ENCODE data around the gene DDX39B. TPM values are rescaled to one million over a fixed set of nuclear protein-coding genes. Genes with fewer than 3 reads are reported as not detected.

DDX39B gene
- total RNA-seq, 1 experiment from 2014 or later, result 565 TPM

DNA sequence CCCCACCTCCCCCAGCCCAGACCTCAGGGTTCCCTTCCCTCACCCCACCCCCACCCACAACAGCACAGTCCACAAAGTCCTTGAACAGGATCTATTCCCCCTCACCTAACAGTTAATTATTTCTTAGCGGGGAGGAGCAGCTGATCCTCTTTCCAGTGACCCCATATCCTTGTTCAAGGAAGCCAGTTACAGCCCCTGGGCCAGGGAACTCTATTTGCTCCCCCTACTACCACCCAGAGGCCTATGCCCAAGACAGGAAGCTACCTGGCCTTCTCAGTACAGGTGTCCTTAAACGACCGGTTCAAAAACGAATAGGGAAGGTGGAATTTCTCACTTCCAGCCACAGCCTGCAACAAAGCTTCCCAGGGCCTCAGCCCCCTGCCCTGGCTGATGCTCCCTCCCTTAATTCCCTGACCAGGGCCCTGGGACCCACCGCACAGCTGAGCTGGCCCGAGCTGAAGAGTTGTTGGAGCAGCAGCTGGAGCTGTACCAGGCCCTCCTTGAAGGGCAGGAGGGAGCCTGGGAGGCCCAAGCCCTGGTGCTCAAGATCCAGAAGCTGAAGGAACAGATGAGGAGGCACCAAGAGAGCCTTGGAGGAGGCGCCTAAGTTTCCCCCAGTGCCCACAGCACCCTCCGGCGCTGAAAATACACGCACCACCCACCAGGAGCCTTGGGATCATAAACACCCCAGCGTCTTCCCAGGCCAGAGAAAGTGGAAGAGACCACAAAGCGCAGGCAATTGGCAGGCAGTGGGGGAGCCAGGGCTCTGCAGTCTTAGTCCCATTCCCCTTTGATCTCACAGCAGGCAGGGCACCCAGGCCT is 12.3 kb downstream of the DDX39B start:
- intact Hi-C loops (cut with micrococcal nuclease), result no loop called here
- TF ChIP-seq, protein P1, sequence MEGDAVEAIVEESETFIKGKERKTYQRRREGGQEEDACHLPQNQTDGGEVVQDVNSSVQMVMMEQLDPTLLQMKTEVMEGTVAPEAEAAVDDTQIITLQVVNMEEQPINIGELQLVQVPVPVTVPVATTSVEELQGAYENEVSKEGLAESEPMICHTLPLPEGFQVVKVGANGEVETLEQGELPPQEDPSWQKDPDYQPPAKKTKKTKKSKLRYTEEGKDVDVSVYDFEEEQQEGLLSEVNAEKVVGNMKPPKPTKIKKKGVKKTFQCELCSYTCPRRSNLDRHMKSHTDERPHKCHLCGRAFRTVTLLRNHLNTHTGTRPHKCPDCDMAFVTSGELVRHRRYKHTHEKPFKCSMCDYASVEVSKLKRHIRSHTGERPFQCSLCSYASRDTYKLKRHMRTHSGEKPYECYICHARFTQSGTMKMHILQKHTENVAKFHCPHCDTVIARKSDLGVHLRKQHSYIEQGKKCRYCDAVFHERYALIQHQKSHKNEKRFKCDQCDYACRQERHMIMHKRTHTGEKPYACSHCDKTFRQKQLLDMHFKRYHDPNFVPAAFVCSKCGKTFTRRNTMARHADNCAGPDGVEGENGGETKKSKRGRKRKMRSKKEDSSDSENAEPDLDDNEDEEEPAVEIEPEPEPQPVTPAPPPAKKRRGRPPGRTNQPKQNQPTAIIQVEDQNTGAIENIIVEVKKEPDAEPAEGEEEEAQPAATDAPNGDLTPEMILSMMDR (IDR thresholded peaks at IDR 0.05; ENCODE audit: unreplicated experiment), result no peak
- BruUV-seq (replicated peaks), result no TSS peak
- Mint-ChIP-seq H3K4me1 (ENCODE audit: insufficient read depth, unreplicated experiment) (no peaks in the 10 kb centered on the region), H3K36me3 (ENCODE audit: insufficient read depth, unreplicated experiment) (peaks cover 66% of the 10 kb centered on the region), H3K4me3 (ENCODE audit: unreplicated experiment) (no peak overlapping the region), H3K27ac (ENCODE audit: low read depth, unreplicated experiment) (no peak overlapping the region), H3K9me3 (ENCODE audit: unreplicated experiment) (no peaks in the 10 kb centered on the region), H3K27me3 (ENCODE audit: insufficient read depth, unreplicated experiment) (no peaks in the 10 kb centered on the region)
- CTCF ChIA-PET, result interaction anchor here (1.1 kb wide), 1 partner anchor 69 kb away, joined by 3 read pairs; no protein-coding TSS in a partner anchor
- DNase-seq (ENCODE audit: unreplicated experiment), result no peak
- POLR2A ChIA-PET, result interaction anchor here (0.6 to 3.9 kb wide), 7 partner anchors 9 to 211 kb away, joined by 3 to 21 read pairs (median 3); partner anchors contain the start of genes BAG6 and DDX39B

DNA sequence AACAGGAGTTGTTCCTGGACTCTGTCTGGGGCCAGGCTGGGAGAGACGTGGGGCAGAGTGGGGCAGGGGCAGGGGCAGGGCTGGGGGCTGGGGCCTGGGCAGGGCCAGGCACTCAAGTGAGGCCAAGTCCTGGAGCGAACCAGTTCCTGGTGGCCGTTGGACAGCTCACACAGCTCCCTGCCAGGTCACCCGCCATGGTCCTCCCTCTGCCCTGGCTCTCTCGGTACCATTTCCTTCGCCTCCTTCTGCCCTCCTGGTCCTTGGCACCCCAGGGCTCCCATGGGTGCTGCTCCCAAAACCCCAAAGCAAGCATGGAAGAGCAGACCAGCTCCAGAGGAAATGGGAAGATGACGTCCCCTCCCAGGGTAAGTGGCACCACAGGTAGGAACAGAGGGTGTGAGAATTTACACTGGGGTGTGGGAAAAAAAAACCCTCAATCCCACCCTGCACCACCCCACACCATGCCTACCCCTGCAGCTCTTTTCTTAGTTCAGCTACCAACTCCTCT is 12.9 kb downstream of the DDX39B start, which contains the start of gene MCCD1:
MCCD1 (plus strand) TSS at position 142 of the 508 bp plus-strand sequence; CDS start at position 195, 53 bp downstream.
- ChIA-PET POLR2A (interaction anchor here (1.0 to 3.9 kb wide), 6 partner anchors 10 to 123 kb away, joined by 3 to 21 read pairs (median 4); partner anchors contain the start of genes BAG6 and DDX39B), CTCF (interaction anchor here (1.1 kb wide), 1 partner anchor 70 kb away, joined by 3 read pairs; no protein-coding TSS in a partner anchor)
- intact Hi-C loops (cut with micrococcal nuclease), result no loop called here
- H3K4me3 Mint-ChIP-seq (ENCODE audit: unreplicated experiment), result no peak within 1 kb of the TSS
- TF ChIP-seq, protein P1 (IDR thresholded peaks at IDR 0.05; ENCODE audit: unreplicated experiment), result no peak
- BruUV-seq (replicated peaks), result no TSS peak
- no peaks in the 10 kb centered on the region for H3K4me1 Mint-ChIP-seq (ENCODE audit: insufficient read depth, unreplicated experiment)
- H3K36me3 Mint-ChIP-seq (ENCODE audit: insufficient read depth, unreplicated experiment), result peaks cover 59% of the 10 kb centered on the region
- no peaks in the 10 kb centered on the region for H3K9me3 Mint-ChIP-seq (ENCODE audit: unreplicated experiment)
- H3K27ac Mint-ChIP-seq (ENCODE audit: low read depth, unreplicated experiment), result no peak within 1 kb of the TSS
- H3K27me3 Mint-ChIP-seq (ENCODE audit: insufficient read depth, unreplicated experiment), result no peaks in the 10 kb centered on the region
- DNase-seq (ENCODE audit: unreplicated experiment), result no peak

DNA sequence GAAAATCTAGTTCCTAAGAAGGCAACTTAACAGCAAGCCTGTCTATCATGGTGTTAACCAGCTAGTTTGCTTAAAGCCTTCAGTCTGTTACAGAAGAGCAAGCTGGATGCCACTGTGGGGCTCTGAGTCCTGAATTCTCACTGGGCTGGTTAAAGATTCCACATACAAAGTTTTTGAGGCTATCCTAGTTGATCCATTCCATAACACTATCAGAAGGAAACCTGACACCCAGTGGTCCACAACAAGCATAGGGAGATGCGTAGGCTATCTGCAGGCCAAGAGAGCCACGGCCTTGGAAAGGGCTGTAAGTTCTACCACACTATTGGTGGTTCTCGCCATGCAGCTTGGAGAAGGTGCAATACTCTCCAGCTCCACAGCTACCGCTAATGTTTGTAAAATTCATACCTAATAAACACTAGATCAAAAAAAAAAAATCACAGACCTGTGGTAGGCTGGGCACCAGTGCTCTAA is 13.5 kb downstream of the DDX39B start:
- H3K4me1 Mint-ChIP-seq (ENCODE audit: insufficient read depth, unreplicated experiment), result no peaks in the 10 kb centered on the region
- H3K9me3 Mint-ChIP-seq (ENCODE audit: unreplicated experiment), result no peaks in the 10 kb centered on the region
- H3K27me3 Mint-ChIP-seq (ENCODE audit: insufficient read depth, unreplicated experiment), result no peaks in the 10 kb centered on the region
- H3K4me3 Mint-ChIP-seq (ENCODE audit: unreplicated experiment), result no peak overlapping the region
- BruUV-seq (replicated peaks), result no TSS peak
- CTCF ChIA-PET, result interaction anchor here (1.1 kb wide), 1 partner anchor 70 kb away, joined by 3 read pairs; no protein-coding TSS in a partner anchor
- TF ChIP-seq, protein P1 (IDR thresholded peaks at IDR 0.05; ENCODE audit: unreplicated experiment), result no peak
- H3K36me3 Mint-ChIP-seq (ENCODE audit: insufficient read depth, unreplicated experiment), result peaks cover 54% of the 10 kb centered on the region
- no peak for DNase-seq (ENCODE audit: unreplicated experiment)
- POLR2A ChIA-PET, result interaction anchor here (1.0 to 3.9 kb wide), 4 partner anchors 11 to 35 kb away, joined by 3 to 21 read pairs (median 5); partner anchors contain the start of gene DDX39B
- H3K27ac Mint-ChIP-seq (ENCODE audit: low read depth, unreplicated experiment), result no peak overlapping the region
- intact Hi-C loops (cut with micrococcal nuclease), result no loop called here

All from MCF 10A (cell line).